BJ (cell line): Measurements from ENCODE around the gene FCN1. TPM values are rescaled to one million over a fixed set of nuclear protein-coding genes. Genes with fewer than 3 reads are reported as not detected.
"Not testable (repeated sequence)": the region's sequence is repeated elsewhere in the genome, so short reads cannot be mapped to it uniquely, and the experiment has no call there.

ENCODE experiments used
- CTCF ChIA-PET: fragments of 350-600 bp; formaldehyde crosslinking; extraction: SDS; loops from one replicate; lab custom pipeline; 2021; ENCODE audit warnings: antibody characterized with exemption, inconsistent platforms; lab: Yijun Ruan, JAX
- POLR2A ChIA-PET: fragments of 300-600 bp; sonication (Branson Sonifier 250); formaldehyde crosslinking; extraction: SDS; loops from one replicate; lab custom pipeline; 2021; ENCODE audit warnings: antibody characterized with exemption; lab: Charles Lee
- DNase-seq: peaks from one replicate; pipeline ENCODE4 v3.0.0-alpha.2; 2011; ENCODE audit warnings: low read depth
- H3K27me3 ChIP-seq: 2 replicates; pipeline ENCODE4 v1.6.0; 2011; ENCODE audit warnings: low read length; ENCODE audit not compliant: control insufficient read depth, insufficient read depth
- H3K36me3 ChIP-seq: 2 replicates; pipeline ENCODE4 v1.5.1; 2011; ENCODE audit warnings: low read length; ENCODE audit not compliant: control insufficient read depth, insufficient read depth
- H3K4me3 ChIP-seq: 2 replicates; pipeline ENCODE4 v1.5.1; 2011; ENCODE audit warnings: low read depth, mild to moderate bottlenecking, control low read depth, low read length
- CTCF ChIP-seq: IDR thresholded peaks from 2 replicates; pipeline ENCODE4 v1.5.1; 2011; ENCODE audit warnings: low read depth, mild to moderate bottlenecking, control low read depth, inconsistent platforms, low read length, moderate library complexity; ENCODE audit not compliant: insufficient read depth
- polyA plus RNA-seq: library from polyadenylated mRNA; depleted of rRNA; stranded (reverse); fragments of >200 nt; gene quantifications from 2 replicates; pipeline ENCODE4 v1.2.3, GENCODE V29; 2011

Gene FCN1
- polyA plus RNA-seq, 1 experiment, result not detected

DNA sequence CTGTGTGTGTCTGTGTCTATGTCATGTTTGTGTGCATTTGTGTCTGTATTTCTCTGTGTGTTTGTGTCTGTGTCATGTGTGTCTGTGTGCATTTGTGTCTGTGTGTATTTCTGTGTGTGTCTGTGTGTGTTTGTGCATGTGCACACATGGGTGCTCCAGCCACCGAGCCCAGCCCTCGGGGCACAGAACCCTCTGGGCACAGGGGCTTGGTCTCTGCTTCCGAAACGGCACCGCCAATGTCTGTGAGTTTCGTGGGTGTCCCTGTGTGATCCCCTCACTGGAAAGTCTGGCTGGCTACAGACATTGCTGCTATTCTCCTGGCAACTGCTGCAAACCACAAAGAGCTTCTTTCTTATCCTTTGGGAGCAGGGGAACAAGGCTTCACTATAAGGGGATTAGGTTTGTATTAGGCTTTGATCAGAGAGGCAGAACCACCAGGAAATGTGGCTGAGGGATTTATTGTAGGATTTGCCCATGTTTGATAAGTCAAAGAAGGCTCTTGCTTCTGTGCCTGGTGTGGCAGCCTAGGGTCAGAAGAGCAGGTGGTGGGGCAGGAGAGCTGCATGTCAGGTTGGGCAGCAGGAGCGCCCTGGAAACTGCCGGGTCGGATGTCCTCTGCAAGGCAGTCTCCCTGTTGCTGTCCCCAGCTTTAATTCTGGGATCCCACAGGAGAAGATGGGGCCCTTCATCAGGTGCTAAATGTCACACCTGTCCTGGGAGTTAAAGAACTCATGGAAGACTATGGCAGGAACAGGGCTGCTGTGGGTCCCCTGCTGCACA, 39.6 kb upstream of the FCN1 start:
- TF ChIP-seq CTCF, result no peak
- POLR2A ChIA-PET, result no interaction called here
- DNase-seq, result no peak

GRCh38 chr9:134956387-134956786, 38.7 kb upstream of the FCN1 start:
- H3K27me3 ChIP-seq, H3K36me3 ChIP-seq, CTCF ChIA-PET, H3K4me3 ChIP-seq, POLR2A ChIA-PET, DNase-seq: not testable (repeated sequence)

More for the DNA sequence above, 39.6 kb upstream of the FCN1 start:
- CTCF ChIA-PET, result no interaction called here
- Histone ChIP-seq H3K4me3 (no peak overlapping the region), H3K27me3 (no peaks in the 10 kb centered on the region), H3K36me3 (no peaks in the 10 kb centered on the region)

- ChIA-PET POLR2A (no interaction called here), CTCF (interaction anchor here (0.9 kb wide), 1 partner anchor 22 kb away, joined by 4 read pairs; no protein-coding TSS in a partner anchor)
- H3K27me3 ChIP-seq, result no peaks in the 10 kb centered on the region
- H3K36me3 ChIP-seq, result no peaks in the 10 kb centered on the region
- no peak for DNase-seq
- H3K4me3 ChIP-seq, result no peak overlapping the region
- no peak for TF ChIP-seq CTCF
Measured at GRCh38 chr9:134955801-134956200, 38.1 kb upstream of the FCN1 start.

DNA sequence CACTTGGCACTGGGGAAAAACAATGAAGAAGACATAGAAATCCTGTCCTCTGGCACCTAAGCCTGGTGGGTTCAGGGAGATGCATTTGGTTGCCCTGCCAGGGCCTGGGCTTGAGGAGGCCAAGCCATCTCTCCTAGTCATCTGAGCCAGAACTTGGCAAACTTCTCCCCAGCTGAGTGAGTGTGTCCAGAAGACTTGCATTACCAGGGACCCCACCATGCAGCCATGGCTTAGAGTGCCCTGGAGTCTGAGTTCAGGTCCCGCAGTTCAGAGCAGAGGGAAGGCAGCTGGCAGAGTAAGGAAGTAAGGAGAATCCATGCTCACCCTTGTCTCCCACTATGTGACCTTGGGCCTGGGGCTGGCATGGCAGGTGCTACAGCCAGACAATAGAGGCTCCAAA, 37.4 kb upstream of the FCN1 start:
- DNase-seq, result no peak
- TF ChIP-seq CTCF, result no peak

DNA sequence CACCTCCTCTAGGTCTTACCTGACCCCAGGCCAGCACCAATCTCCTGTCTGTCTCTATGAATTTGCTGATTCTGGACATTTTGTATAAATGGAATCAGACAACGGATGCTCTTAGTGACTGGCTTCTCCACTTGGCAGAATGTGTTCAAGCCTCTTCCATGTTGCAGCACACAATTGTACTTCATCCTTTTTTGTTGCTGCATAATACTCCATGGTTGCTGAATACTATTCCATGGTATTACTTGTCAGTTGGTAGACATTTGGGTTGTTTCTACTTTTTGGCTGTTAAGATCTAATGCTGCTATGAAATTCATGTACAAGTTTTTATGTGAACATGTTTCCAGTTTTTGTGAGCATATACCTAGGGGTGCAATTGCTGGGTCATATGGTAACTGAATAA, 34.3 kb upstream of the FCN1 start:
- POLR2A ChIA-PET, result no interaction called here
- H3K27me3 ChIP-seq, result no peaks in the 10 kb centered on the region
- H3K4me3 ChIP-seq, result no peak overlapping the region
- no peak for TF ChIP-seq CTCF
- DNase-seq, result no peak
- CTCF ChIA-PET, result no interaction called here
- H3K36me3 ChIP-seq, result no peaks in the 10 kb centered on the region

More for the DNA sequence above, 37.4 kb upstream of the FCN1 start:
- H3K36me3 ChIP-seq, result no peaks in the 10 kb centered on the region
- CTCF ChIA-PET, result interaction anchor here (0.9 kb wide), 1 partner anchor 21 kb away, joined by 4 read pairs; no protein-coding TSS in a partner anchor
- no peaks in the 10 kb centered on the region for H3K27me3 ChIP-seq
- H3K4me3 ChIP-seq, result no peak overlapping the region
- POLR2A ChIA-PET, result no interaction called here
